Dedifferentiated amniotic fluid mesenchymal stem cell (primary cell): ENCODE data around the gene TRIM60.
"Not testable (repeated sequence)": the region's sequence is repeated elsewhere in the genome, so short reads cannot be mapped to it uniquely, and the experiment has no call there.

Experiments
- DNase-seq: peaks from one replicate; pipeline ENCODE4 v3.0.0-alpha.2; 2016; ENCODE audit errors: extremely low spot score

TRIM60 gene

GRCh38 chr4:165031436-165032211, at the start of gene TRIM60:
TSS of gene TRIM60 (plus strand) at chr4:165031999. CDS start at chr4:165040073, 8,074 bp downstream.
- no peak for DNase-seq

- no peak for DNase-seq
Measured at GRCh38 chr4:164989471-164989870, 42.3 kb upstream of the TRIM60 start.

GRCh38 chr4:164990786-164991185, 41.0 kb upstream of the TRIM60 start:
- not testable (repeated sequence) for DNase-seq

DNA sequence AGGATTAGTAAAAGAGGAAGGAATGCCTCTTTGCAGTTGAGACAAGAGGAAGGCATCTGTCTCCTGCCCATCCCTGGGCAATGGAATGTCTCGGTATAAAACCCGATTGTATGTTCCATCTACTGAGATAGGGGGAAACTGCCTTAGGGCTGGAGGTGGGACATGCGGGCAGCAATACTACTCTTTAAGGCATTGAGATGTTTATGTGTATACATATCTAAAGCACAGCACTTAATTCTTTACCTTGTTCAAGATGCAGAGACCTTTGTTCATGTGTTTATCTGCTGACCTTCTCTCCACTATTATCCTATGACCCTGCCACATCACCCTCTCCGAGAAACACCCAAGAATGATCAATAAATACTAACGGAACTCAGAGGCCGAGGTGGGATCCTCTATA, 35.7 kb upstream of the TRIM60 start:
- DNase-seq: not testable (repeated sequence)

GRCh38 chr4:164997324-164997723, 34.5 kb upstream of the TRIM60 start:
- DNase-seq: no peak

GRCh38 chr4:164997941-164998340, 33.9 kb upstream of the TRIM60 start:
- no peak for DNase-seq

DNA sequence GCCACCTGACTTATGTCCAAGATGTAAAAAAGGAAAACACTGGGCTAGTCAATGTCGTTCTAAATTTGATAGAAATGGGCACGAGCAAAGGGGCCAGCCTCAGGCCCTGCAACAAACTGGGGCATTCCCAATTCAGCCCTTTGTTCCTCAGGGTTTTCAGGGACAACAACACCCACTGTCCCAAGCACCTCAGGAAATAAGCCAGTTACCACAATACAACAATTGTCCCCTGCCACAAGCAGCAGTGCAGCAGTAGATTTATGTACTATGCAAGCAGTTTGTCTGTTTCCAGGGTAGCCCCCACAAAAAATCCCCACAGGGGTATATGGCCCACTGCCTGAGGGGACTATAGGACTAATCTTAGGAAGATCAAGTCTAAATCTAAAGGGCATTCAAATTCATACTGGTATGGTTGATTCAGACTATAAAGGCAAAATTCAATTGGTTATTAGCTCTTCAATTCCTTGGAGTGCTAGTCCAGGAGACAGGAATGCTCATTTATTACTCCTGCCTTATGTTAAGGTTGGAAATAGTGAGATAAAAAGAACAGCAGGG, 33.2 kb upstream of the TRIM60 start:
- DNase-seq: not testable (repeated sequence)

DNA sequence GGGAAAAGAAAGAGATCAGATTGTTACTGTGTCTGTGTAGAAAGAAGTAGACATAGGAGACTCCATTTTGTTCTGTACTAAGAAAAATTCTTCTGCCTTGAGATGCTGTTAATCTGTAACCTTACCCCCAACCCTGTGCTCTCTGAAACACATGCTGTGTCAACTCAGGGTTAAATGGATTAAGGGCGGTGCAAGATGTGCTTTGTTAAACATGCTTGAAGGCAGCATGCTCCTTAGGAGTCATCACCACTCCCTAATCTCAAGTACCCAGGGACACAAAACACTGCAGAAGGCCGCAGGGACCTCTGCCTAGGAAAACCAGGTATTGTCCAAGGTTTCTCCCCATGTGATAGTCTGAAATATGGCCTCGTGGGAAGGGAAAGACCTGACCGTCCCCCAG, 29.8 kb upstream of the TRIM60 start:
- not testable (repeated sequence) for DNase-seq

DNA sequence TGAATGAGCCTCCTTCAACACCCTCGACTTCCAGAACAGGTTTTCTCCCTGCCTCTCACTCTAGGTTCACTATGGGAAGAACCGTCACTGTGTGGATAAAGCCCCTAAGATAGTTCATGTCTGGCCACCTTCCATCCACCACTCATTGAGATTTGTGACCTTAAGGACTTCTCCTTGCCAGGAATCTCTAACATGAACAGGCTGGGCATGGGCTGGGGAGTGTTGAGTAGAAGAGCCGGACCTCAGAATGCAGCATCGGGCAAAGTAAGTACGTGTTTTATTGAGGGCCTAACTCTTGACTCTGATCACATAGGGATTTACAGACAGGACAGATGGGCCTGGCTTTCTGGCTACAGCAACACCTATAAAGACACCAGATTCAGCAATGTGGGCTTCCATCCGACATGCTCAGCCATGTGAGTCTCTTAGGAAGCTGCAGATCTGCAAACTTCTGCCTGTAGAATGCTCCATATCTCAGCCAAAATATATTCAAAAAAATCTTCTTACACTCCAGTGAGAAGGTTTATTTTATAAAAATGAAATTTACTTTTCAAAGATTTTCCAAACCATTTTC, 26.4 kb upstream of the TRIM60 start:
- no peak for DNase-seq

GRCh38 chr4:165006456-165006855, 25.3 kb upstream of the TRIM60 start:
- DNase-seq: no peak

- no peak for DNase-seq
Measured at GRCh38 chr4:165006886-165007285, 24.9 kb upstream of the TRIM60 start.

- DNase-seq: no peak
Measured at GRCh38 chr4:165009493-165010227, 22.1 kb upstream of the TRIM60 start.

- no peak for DNase-seq
Measured at GRCh38 chr4:165010487-165010886, 21.3 kb upstream of the TRIM60 start.

- no peak for DNase-seq
Measured at GRCh38 chr4:165010991-165011390, 20.8 kb upstream of the TRIM60 start.

GRCh38 chr4:165011403-165011802, 20.4 kb upstream of the TRIM60 start:
- no peak for DNase-seq

- no peak for DNase-seq
Measured at GRCh38 chr4:165013691-165014090, 18.1 kb upstream of the TRIM60 start.

- no peak for DNase-seq
Measured at GRCh38 chr4:165016971-165017370, 14.8 kb upstream of the TRIM60 start.

DNA sequence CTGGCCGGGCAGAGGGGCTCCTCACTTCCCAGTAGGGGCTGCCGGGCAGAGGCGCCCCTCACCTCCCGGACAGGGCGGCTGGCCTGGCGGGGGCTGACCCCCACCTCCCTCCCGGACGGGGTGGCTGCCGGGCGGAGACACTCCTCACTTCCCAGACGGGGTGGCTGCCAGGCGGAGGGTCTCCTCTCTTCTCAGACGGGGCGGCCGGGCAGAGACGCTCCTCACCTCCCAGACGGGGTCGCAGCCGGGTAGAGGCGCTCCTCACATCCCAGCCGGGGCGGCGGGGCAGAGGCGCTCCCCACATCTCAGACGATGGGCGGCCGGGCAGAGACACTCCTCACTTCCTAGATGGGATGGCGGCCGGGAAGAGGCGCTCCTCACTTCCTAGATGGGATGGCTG, 11.8 kb upstream of the TRIM60 start:
- not testable (repeated sequence) for DNase-seq

GRCh38 chr4:165025782-165026181, 6.0 kb upstream of the TRIM60 start:
- not testable (repeated sequence) for DNase-seq

DNA sequence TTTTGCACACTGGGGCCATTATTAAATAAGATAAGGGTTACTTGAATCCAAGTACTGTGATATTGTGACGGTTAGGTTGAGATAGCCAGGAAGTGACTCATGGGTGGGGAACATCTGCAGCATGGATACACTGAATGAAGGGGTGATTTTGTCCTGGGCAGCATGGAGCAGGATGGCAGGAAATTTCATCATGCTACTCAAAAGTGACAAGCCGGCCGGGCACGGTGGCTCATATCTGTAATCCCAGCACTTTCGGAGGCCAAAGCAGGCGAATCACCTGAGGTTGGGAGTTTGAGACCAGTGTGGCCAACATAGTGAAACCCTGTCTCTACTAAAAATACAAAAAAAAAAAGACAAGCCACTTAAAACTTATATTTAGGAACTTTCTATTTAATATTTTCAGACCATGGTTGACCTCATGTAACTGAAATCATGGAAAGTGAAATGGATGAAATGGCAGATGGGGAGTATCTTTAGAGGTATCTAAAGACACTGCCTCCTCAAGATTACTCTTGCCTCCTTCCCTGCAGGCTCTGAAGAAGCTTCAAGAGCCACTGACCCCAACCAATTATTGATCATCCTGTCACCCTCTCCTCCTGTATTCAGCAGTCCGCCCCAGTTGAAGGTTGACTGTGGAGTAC, 3.9 kb upstream of the TRIM60 start:
- no peak for DNase-seq

- no peak for DNase-seq
Measured at GRCh38 chr4:165048170-165048569, 16.4 kb downstream of the TRIM60 start.

DNA sequence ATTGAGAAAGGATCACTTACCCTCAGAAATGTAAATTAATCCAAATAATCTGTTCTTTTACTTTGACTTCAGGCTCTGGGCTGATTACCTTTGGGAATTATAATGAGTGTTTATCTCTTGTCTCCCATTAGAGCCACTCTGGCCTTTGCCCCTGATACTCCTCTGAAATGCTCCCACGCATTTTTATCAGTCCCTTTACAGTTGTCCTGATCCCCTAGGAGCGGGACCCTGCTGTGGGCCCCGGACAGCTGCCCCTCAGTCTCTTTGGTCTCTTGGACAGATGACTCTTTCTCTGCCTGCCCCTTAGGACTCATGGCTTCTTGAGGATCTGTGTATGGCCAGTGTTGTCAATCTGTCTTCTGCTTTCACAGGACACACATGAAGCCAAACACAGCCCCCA, 20.8 kb downstream of the TRIM60 start:
- no peak for DNase-seq
